Measurements from ENCODE around the gene DNAJB8.

DNAJB8 gene

GRCh38 chr3:128464188-128464587 lies 2.5 kb downstream of the DNAJB8 start:
- DNase-seq (ENCODE audit: low spot score) = peak; percentile 24

GRCh38 chr3:128463771-128464170 lies 2.9 kb downstream of the DNAJB8 start:
- DNase-seq (ENCODE audit: low spot score) = no peak

GRCh38 chr3:128463354-128463753 lies 3.3 kb downstream of the DNAJB8 start:
- DNase-seq (ENCODE audit: low spot score) = no peak

GRCh38 chr3:128462931-128463330 lies 3.8 kb downstream of the DNAJB8 start:
- no peak for DNase-seq (ENCODE audit: low spot score)

GRCh38 chr3:128462341-128462910 lies 4.3 kb downstream of the DNAJB8 start:
- no peak for DNase-seq (ENCODE audit: low spot score)

- no peak for DNase-seq (ENCODE audit: low spot score)
These were observed 5.0 kb downstream of the DNAJB8 start for GRCh38 chr3:128461731-128462130.

GRCh38 chr3:128459461-128459820 lies 7.2 kb downstream of the DNAJB8 start:
- DNase-seq (ENCODE audit: low spot score) = no peak

- DNase-seq (ENCODE audit: low spot score) = no peak
These were observed 7.8 kb downstream of the DNAJB8 start for GRCh38 chr3:128458746-128459460.

- no peak for DNase-seq (ENCODE audit: low spot score)
These were observed 8.8 kb downstream of the DNAJB8 start for GRCh38 chr3:128457937-128458336.

- no peak for DNase-seq (ENCODE audit: low spot score)
These were observed 9.6 kb downstream of the DNAJB8 start for GRCh38 chr3:128456776-128457715.

- no peak for DNase-seq (ENCODE audit: low spot score)
These were observed 10.6 kb downstream of the DNAJB8 start for GRCh38 chr3:128455786-128456748.

GRCh38 chr3:128455116-128455515 lies 11.6 kb downstream of the DNAJB8 start:
- DNase-seq (ENCODE audit: low spot score) = no peak

GRCh38 chr3:128454310-128454618 lies 12.4 kb downstream of the DNAJB8 start:
- no peak for DNase-seq (ENCODE audit: low spot score)

GRCh38 chr3:128453501-128454309 lies 13.0 kb downstream of the DNAJB8 start:
- DNase-seq (ENCODE audit: low spot score) = no peak

- DNase-seq (ENCODE audit: low spot score) = no peak
These were observed 13.9 kb downstream of the DNAJB8 start for GRCh38 chr3:128452678-128453275.

GRCh38 chr3:128452120-128452519 lies 14.6 kb downstream of the DNAJB8 start:
- DNase-seq (ENCODE audit: low spot score) = no peak

GRCh38 chr3:128449111-128449638 lies 17.5 kb downstream of the DNAJB8 start:
- DNase-seq (ENCODE audit: low spot score) = no peak

- no peak for DNase-seq (ENCODE audit: low spot score)
These were observed 18.2 kb downstream of the DNAJB8 start for GRCh38 chr3:128448491-128448890.

GRCh38 chr3:128447561-128448013 lies 19.1 kb downstream of the DNAJB8 start:
- DNase-seq (ENCODE audit: low spot score) = no peak

- no peak for DNase-seq (ENCODE audit: low spot score)
These were observed 19.9 kb downstream of the DNAJB8 start for GRCh38 chr3:128446821-128447220.
